ENCODE results near the gene PCMT1. TPM values are rescaled to one million over a fixed set of nuclear protein-coding genes. Genes with fewer than 3 reads are reported as not detected.

PCMT1 gene
- total and polyA plus RNA-seq, 2 of the 8 experiments (the other 6 are each of a cell fraction or from before 2014, with no cell fraction given): 84.3 to 91.3 TPM

- Histone ChIP-seq H3K4me1 (replicated peaks in 1 of 4; ENCODE audit: control insufficient read depth in 3 of 4, insufficient read depth in 4 of 4, low read length in 3 of 4) (no peaks in the 10 kb centered on the region), H2BK5ac (ENCODE audit: low read depth, low read length) (no peak overlapping the region), H2BK120ac (replicated peaks; ENCODE audit: low read depth, low read length) (no peak overlapping the region), H3K56ac (replicated peaks; ENCODE audit: insufficient read length, low read depth, low read length) (no peak overlapping the region), H3K4me3 (ENCODE audit: extremely low read depth in 1 of 4, insufficient read depth in 2 of 4, low read depth in 3 of 4, low read length in 4 of 4) (no peak overlapping the region), H3K23me2 (ENCODE audit: low read depth, low read length) (no peaks in the 10 kb centered on the region), H2BK15ac (ENCODE audit: low read length) (no peak overlapping the region), H3K27ac (ENCODE audit: low read depth, low read length) (no peak overlapping the region), H2BK20ac (ENCODE audit: low read length) (no peak overlapping the region), H3K9me3 (ENCODE audit: insufficient read depth in 2 of 2, low read depth in 1 of 2, low read length in 1 of 2) (no peaks in the 10 kb centered on the region), H3K9ac (replicated peaks in 1 of 4; ENCODE audit: extremely low read depth in 1 of 4, low read depth in 3 of 4, low read length in 3 of 4) (no peak overlapping the region), H3K36me3 (ENCODE audit: control insufficient read depth in 2 of 4, insufficient read depth in 4 of 4, low read length in 3 of 4) (no peaks in the 10 kb centered on the region), H2AK5ac (ENCODE audit: low read depth, low read length) (no peak overlapping the region), H3K14ac (ENCODE audit: insufficient read length) (no peak overlapping the region), H3K23ac (ENCODE audit: insufficient read length) (no peak overlapping the region), H4K91ac (replicated peaks; ENCODE audit: insufficient read length, low read length) (no peak overlapping the region), H3K79me1 (ENCODE audit: low read depth, low read length) (no peaks in the 10 kb centered on the region), H4K20me1 (replicated peaks in 1 of 2; ENCODE audit: control insufficient read depth in 1 of 2, insufficient read depth in 2 of 2, low read length in 2 of 2) (no peaks in the 10 kb centered on the region), H4K8ac (ENCODE audit: extremely low read depth, insufficient read depth, low read length) (no peak overlapping the region), H2BK12ac (ENCODE audit: low read depth, low read length) (no peak overlapping the region), H3K18ac (ENCODE audit: extremely low read depth, low read length) (no peak overlapping the region), H3K4me2 (ENCODE audit: insufficient read depth in 1 of 2, low read depth in 2 of 2, low read length in 2 of 2) (no peak overlapping the region), H4K5ac (ENCODE audit: insufficient read length, low read depth, low read length) (no peak overlapping the region), H3K4ac (replicated peaks; ENCODE audit: insufficient read length, low read depth, low read length) (no peak overlapping the region), H3K27me3 (replicated peaks in 1 of 4; ENCODE audit: control insufficient read depth in 3 of 4, extremely low read depth in 1 of 4, insufficient read depth in 3 of 4, low read length in 3 of 4) (no peaks in the 10 kb centered on the region), H2AFZ (ENCODE audit: low read length) (no peak overlapping the region), H3K79me2 (ENCODE audit: control insufficient read depth in 1 of 2, insufficient read depth in 2 of 2, low read length in 2 of 2) (no peaks in the 10 kb centered on the region)
- ChIA-PET CTCF (ENCODE audit: partially characterized antibody) (interaction anchor here (1.3 to 17.8 kb wide), 4 partner anchors 10 to 103 kb away, joined by 3 to 195 read pairs (median 15); partner anchors contain the start of gene NUP43), POLR2A (ENCODE audit: partially characterized antibody) (interaction anchor here (0.6 to 1.6 kb wide), 2 partner anchors 72 to 104 kb away, joined by 3 read pairs; partner anchors contain the start of genes LATS1 and PCMT1)
- WGBS, 2 experiments (ENCODE audit: extremely low coverage in 1 of 2, insufficient coverage in 1 of 2, insufficient read length in 1 of 2, insufficient replicate concordance in 2 of 2, low coverage in 1 of 2, low lambda C conversion rate in 2 of 2, missing lambda C conversion rate in 1 of 2): 89% methylated on average over 1 of the region's 1 CpG; no CpG with 5 or more reads in 1 of the 2 experiments
- TF ChIP-seq CHD1 (IDR thresholded peaks at IDR 0.05; ENCODE audit: low read depth, low read length) (no peak), CTCF (IDR thresholded peaks at IDR 0.05; ENCODE audit: control extremely low read depth in 1 of 3, insufficient read depth in 1 of 3, low read depth in 1 of 3, low read length in 3 of 3) (no peak), KDM5A (IDR thresholded peaks at IDR 0.05; ENCODE audit: low read length) (no peak), KDM4A (IDR thresholded peaks at IDR 0.05; ENCODE audit: low read depth, low read length, severe bottlenecking) (no peak), SUZ12 (IDR thresholded peaks at IDR 0.05; ENCODE audit: low read length) (no peak), TAF1 (IDR thresholded peaks at IDR 0.05; ENCODE audit: low read depth, low read length) (no peak), POLR2AphosphoS5 (IDR thresholded peaks at IDR 0.05; ENCODE audit: low read depth, low read length) (no peak), CBX5 (IDR thresholded peaks at IDR 0.05; ENCODE audit: low read depth, low read length) (no peak), SIRT6 (IDR thresholded peaks at IDR 0.05; ENCODE audit: low read length) (no peak)
- DNase-seq (ENCODE audit: low read depth in 1 of 2, low spot score in 2 of 2) (no peak), FAIRE-seq (no peak)
Measured at GRCh38 chr6:149821492-149821891, 72.0 kb downstream of the PCMT1 start.

All from H1 (cell line).